OCI-LY7 (cell line): ENCODE results near the gene FEZF2. TPM values are rescaled to one million over a fixed set of nuclear protein-coding genes. Genes with fewer than 3 reads are reported as not detected.

ENCODE experiments used
- BruUV-seq: library from RNA; stranded (reverse); fragments of 400-500 nt; replicated peaks from 2 replicates; lab custom pipeline; 2021; lab: Mats Ljungman, UMichigan
- CTCF ChIA-PET: fragments of 300-600 bp; sonication (Branson Sonifier 250); formaldehyde crosslinking; loops from one replicate; lab custom pipeline; 2022; ENCODE audit warnings: antibody characterized with exemption; ENCODE audit not compliant: unreplicated experiment; lab: Charles Lee
- POLR2A ChIA-PET: fragments of 300-600 bp; sonication (Branson Sonifier 250); formaldehyde crosslinking; loops from one replicate; lab custom pipeline; 2022; ENCODE audit warnings: antibody characterized with exemption; lab: Charles Lee
- DNase-seq: peaks from one replicate; pipeline ENCODE4 v3.0.0-alpha.2; 2015; ENCODE audit warnings: low spot score
- H2AFZ ChIP-seq: fragments of 200-600 bp; sonication (generic), shearing (Covaris generic); 2 replicates; pipeline ENCODE4 v1.6.1; 2014; ENCODE audit warnings: mild to moderate bottlenecking, antibody characterized with exemption, low read length, moderate library complexity
- H3K27ac ChIP-seq: fragments of 200-600 bp; sonication (generic); 2 replicates; pipeline ENCODE4 v1.5.1; 2014; ENCODE audit warnings: mixed run types, low read depth, mild to moderate bottlenecking, moderate library complexity, low read length, inconsistent platforms; ENCODE audit not compliant: poor library complexity, severe bottlenecking
- H3K36me3 ChIP-seq: fragments of 200-600 bp; sonication (generic); 2 replicates; pipeline ENCODE4 v1.6.1; 2014; ENCODE audit warnings: mild to moderate bottlenecking, antibody characterized with exemption, low read length, moderate library complexity, mixed read lengths; ENCODE audit not compliant: insufficient read depth
- H3K4me1 ChIP-seq: fragments of 200-600 bp; sonication (generic); 2 replicates; pipeline ENCODE4 v1.5.1; 2014; ENCODE audit warnings: mild to moderate bottlenecking, low read length; ENCODE audit not compliant: insufficient read depth, poor library complexity, severe bottlenecking
- H3K4me2 ChIP-seq: fragments of 200-600 bp; sonication (generic); 2 replicates; pipeline ENCODE4 v1.6.1; 2014; ENCODE audit warnings: mild to moderate bottlenecking, low read length
- H3K4me3 ChIP-seq: fragments of 200-600 bp; sonication (generic); 2 replicates; pipeline ENCODE4 v1.5.1; 2014; ENCODE audit warnings: mild to moderate bottlenecking, low read depth, low read length; ENCODE audit not compliant: poor library complexity, severe bottlenecking
- H3K79me2 ChIP-seq: fragments of 200-600 bp; sonication (generic); 2 replicates; pipeline ENCODE4 v1.6.1; 2016; ENCODE audit warnings: low read depth, mild to moderate bottlenecking, low read length, moderate library complexity, mixed read lengths; ENCODE audit not compliant: insufficient read depth
- H3K9me2 ChIP-seq: fragments of 200-600 bp; sonication (generic); 2 replicates; pipeline ENCODE4 v1.6.1; 2016; ENCODE audit warnings: mild to moderate bottlenecking, low read length, mixed read lengths; ENCODE audit not compliant: insufficient read depth
- H3K9me3 ChIP-seq: fragments of 200-600 bp; sonication (generic); 2 replicates; pipeline ENCODE4 v1.6.1; 2014; ENCODE audit warnings: mild to moderate bottlenecking, mixed run types, low read length, mixed read lengths
- H4K20me1 ChIP-seq: fragments of 200-600 bp; sonication (generic); 2 replicates; pipeline ENCODE4 v1.6.1; 2014; ENCODE audit warnings: mild to moderate bottlenecking, antibody characterized with exemption, low read length, moderate library complexity, mixed read lengths; ENCODE audit not compliant: insufficient read depth
- CTCF ChIP-seq: fragments of 200-600 bp; sonication (generic); conservative IDR thresholded peaks from 2 replicates; pipeline ENCODE4 v1.5.1; 2014; ENCODE audit warnings: mild to moderate bottlenecking, antibody characterized with exemption, low read length, moderate library complexity, mixed read lengths
- EZH2phosphoT487 ChIP-seq: fragments of 200-600 bp; sonication (generic); IDR thresholded peaks from 2 replicates; pipeline ENCODE4 v1.6.1; 2018; ENCODE audit warnings: low read depth, borderline replicate concordance, mild to moderate bottlenecking, mixed run types, antibody characterized with exemption, low read length, moderate library complexity, mixed read lengths
- intact Hi-C: fragments of 100-400 bp; cut with micrococcal nuclease; formaldehyde crosslinking; loops from one replicate; pipeline ENCODE4 v1.10.0; 2022; ENCODE audit not compliant: unreplicated experiment
- total RNA-seq, 2 experiments: library from RNA; depleted of rRNA in 1 of 2; stranded (reverse); fragments of >200 nt in 1 of 2; shearing (Covaris generic) in 1 of 2; gene quantifications; 2 replicates each; pipeline ENCODE4 v1.2.3, GENCODE V29; 2014 to 2022

Gene FEZF2
- total RNA-seq, 2 experiments from 2014 or later, result not detected

GRCh38 chr3:62363275-62363674 is 10.1 kb downstream of the FEZF2 start:
- no peak for DNase-seq
- no peaks in the 10 kb centered on the region for H3K9me2 ChIP-seq
- H3K4me2 ChIP-seq, result no peak overlapping the region
- no peaks in the 10 kb centered on the region for H3K4me1 ChIP-seq
- H3K79me2 ChIP-seq, result no peaks in the 10 kb centered on the region
- no TSS peak for BruUV-seq
- H4K20me1 ChIP-seq, result no peaks in the 10 kb centered on the region
- no peaks in the 10 kb centered on the region for H3K9me3 ChIP-seq
- H3K36me3 ChIP-seq, result no peaks in the 10 kb centered on the region
- no peak for TF ChIP-seq CTCF
- no peak for TF ChIP-seq EZH2phosphoT487
- intact Hi-C loops, result no loop called here
- H2AFZ ChIP-seq, result no peak overlapping the region
- H3K27ac ChIP-seq, result no peak overlapping the region
- CTCF ChIA-PET, result no interaction called here
- POLR2A ChIA-PET, result interaction anchor here (0.7 kb wide), 2 partner anchors 87 to 1954 kb away, joined by 3 to 5 read pairs; no protein-coding TSS in a partner anchor
- H3K4me3 ChIP-seq, result no peak overlapping the region

GRCh38 chr3:62361824-62362223 is 11.5 kb downstream of the FEZF2 start:
- DNase-seq, result no peak
- Histone ChIP-seq H3K4me2 (no peak overlapping the region), H2AFZ (no peak overlapping the region), H3K79me2 (no peaks in the 10 kb centered on the region), H3K4me3 (no peak overlapping the region), H4K20me1 (no peaks in the 10 kb centered on the region), H3K9me3 (no peaks in the 10 kb centered on the region), H3K36me3 (no peaks in the 10 kb centered on the region), H3K9me2 (no peaks in the 10 kb centered on the region), H3K27ac (no peak overlapping the region), H3K4me1 (no peaks in the 10 kb centered on the region)
- TF ChIP-seq EZH2phosphoT487 (no peak), CTCF (no peak)
- no TSS peak for BruUV-seq
- intact Hi-C loops, result no loop called here
- ChIA-PET POLR2A (no interaction called here), CTCF (no interaction called here)

GRCh38 chr3:62361261-62361660 is 12.1 kb downstream of the FEZF2 start:
- no TSS peak for BruUV-seq
- intact Hi-C loops, result no loop called here
- no peaks in the 10 kb centered on the region for H3K4me1 ChIP-seq
- no peaks in the 10 kb centered on the region for H3K9me2 ChIP-seq
- no peaks in the 10 kb centered on the region for H3K9me3 ChIP-seq
- no peaks in the 10 kb centered on the region for H3K79me2 ChIP-seq
- no peak overlapping the region for H3K27ac ChIP-seq
- H3K36me3 ChIP-seq, result no peaks in the 10 kb centered on the region
- ChIA-PET CTCF (no interaction called here), POLR2A (interaction anchor here (1.1 kb wide), 1 partner anchor 10 kb away, joined by 3 read pairs; no protein-coding TSS in a partner anchor)
- H4K20me1 ChIP-seq, result no peaks in the 10 kb centered on the region
- H2AFZ ChIP-seq, result no peak overlapping the region
- no peak overlapping the region for H3K4me2 ChIP-seq
- TF ChIP-seq EZH2phosphoT487, result no peak
- TF ChIP-seq CTCF, result no peak
- H3K4me3 ChIP-seq, result no peak overlapping the region
- peak; percentile 8 for DNase-seq
